GM19468 (cell line): ENCODE measurements around the gene MSI2.

Experiments used
- ATAC-seq: cut with Tn5 transposase; IDR thresholded peaks from one replicate; pipeline ENCODE4 v1.9.1; 2021; ENCODE audit warnings: mild to moderate bottlenecking, moderate library complexity, moderate number of reproducible peaks; ENCODE audit not compliant: unreplicated experiment; ENCODE audit errors: extremely low read depth

Gene MSI2

GRCh38 chr17:57268181-57268580, 11.9 kb downstream of the MSI2 start:
- no peak for ATAC-seq

GRCh38 chr17:57269052-57269451, 12.7 kb downstream of the MSI2 start:
- no peak for ATAC-seq

- ATAC-seq: no peak
These were observed 13.4 kb downstream of the MSI2 start for GRCh38 chr17:57269598-57270255.

- no peak for ATAC-seq
These were observed 14.5 kb downstream of the MSI2 start for GRCh38 chr17:57270801-57271245.

- no peak for ATAC-seq
These were observed 15.5 kb downstream of the MSI2 start for GRCh38 chr17:57271821-57272220.

GRCh38 chr17:57273490-57273889, 17.2 kb downstream of the MSI2 start:
- ATAC-seq: no peak

- no peak for ATAC-seq
These were observed 17.8 kb downstream of the MSI2 start for GRCh38 chr17:57274162-57274561.

- no peak for ATAC-seq
These were observed 18.9 kb downstream of the MSI2 start for GRCh38 chr17:57275071-57275764.

- no peak for ATAC-seq
These were observed 20.3 kb downstream of the MSI2 start for GRCh38 chr17:57276621-57277020.

- ATAC-seq: no peak
These were observed 21.7 kb downstream of the MSI2 start for GRCh38 chr17:57277923-57278604.

GRCh38 chr17:57278740-57279387, 22.5 kb downstream of the MSI2 start:
- no peak for ATAC-seq

GRCh38 chr17:57279432-57279831, 23.1 kb downstream of the MSI2 start:
- no peak for ATAC-seq

- no peak for ATAC-seq
These were observed 25.6 kb downstream of the MSI2 start for GRCh38 chr17:57281887-57282286.

- ATAC-seq: no peak
These were observed 26.0 kb downstream of the MSI2 start for GRCh38 chr17:57282296-57282695.

- ATAC-seq: no peak
These were observed 27.1 kb downstream of the MSI2 start for GRCh38 chr17:57283203-57283971.

- no peak for ATAC-seq
These were observed 28.3 kb downstream of the MSI2 start for GRCh38 chr17:57284583-57284982.

- ATAC-seq: no peak
These were observed 28.8 kb downstream of the MSI2 start for GRCh38 chr17:57284984-57285646.

- ATAC-seq: no peak
These were observed 29.4 kb downstream of the MSI2 start for GRCh38 chr17:57285701-57286100.

- no peak for ATAC-seq
These were observed 30.2 kb downstream of the MSI2 start for GRCh38 chr17:57286399-57287105.
